GM21367 (cell line): ENCODE results near the gene KPNA2.
A peak's percentile ranks its signal among the peaks of the same experiment; 100 is the strongest.
"Not testable (repeated sequence)": the region's sequence is repeated elsewhere in the genome, so short reads cannot be mapped to it uniquely, and the experiment has no call there.

Source experiments
- ATAC-seq: cut with Tn5 transposase; IDR thresholded peaks from one replicate; pipeline ENCODE4 v1.9.1; 2021; ENCODE audit not compliant: unreplicated experiment

The KPNA2 gene

GRCh38 chr17:68035523-68036303, at the start of gene KPNA2:
Gene KPNA2, plus strand, starts transcription at chr17:68035735. Its CDS starts 1,398 bp downstream, at chr17:68037133.
- ATAC-seq, result peak; percentile 77

GRCh38 chr17:67990909-67991308, 44.6 kb upstream of the KPNA2 start:
- ATAC-seq, result no peak

GRCh38 chr17:67992548-67993152, 42.9 kb upstream of the KPNA2 start:
- no peak for ATAC-seq

GRCh38 chr17:67993153-67993997, 42.2 kb upstream of the KPNA2 start:
- peak; percentile 76 for ATAC-seq

- ATAC-seq, result no peak
Observed at GRCh38 chr17:67993998-67994361, 41.6 kb upstream of the KPNA2 start.

- no peak for ATAC-seq
Observed at GRCh38 chr17:67994817-67995569, 40.5 kb upstream of the KPNA2 start.

- ATAC-seq, result no peak
Observed at GRCh38 chr17:67995570-67996263, 39.8 kb upstream of the KPNA2 start.

GRCh38 chr17:67996301-67997171, 39.0 kb upstream of the KPNA2 start, which contains the start of gene C17orf58:
Gene C17orf58, minus strand, starts transcription at chr17:67996469. Its CDS starts 271 bp downstream, at chr17:67996198.
- not testable (repeated sequence) for ATAC-seq

GRCh38 chr17:67998466-67998865, 37.1 kb upstream of the KPNA2 start:
- ATAC-seq, result no peak

- ATAC-seq, result no peak
Observed at GRCh38 chr17:67999291-67999911, 36.1 kb upstream of the KPNA2 start.

- no peak for ATAC-seq
Observed at GRCh38 chr17:68004201-68004600, 31.3 kb upstream of the KPNA2 start.

- ATAC-seq, result no peak
Observed at GRCh38 chr17:68006797-68007196, 28.7 kb upstream of the KPNA2 start.

- ATAC-seq, result no peak
Observed at GRCh38 chr17:68011199-68011665, 24.3 kb upstream of the KPNA2 start.

GRCh38 chr17:68013385-68013784, 22.1 kb upstream of the KPNA2 start:
- no peak for ATAC-seq

- ATAC-seq, result no peak
Observed at GRCh38 chr17:68015081-68015723, 20.3 kb upstream of the KPNA2 start.

GRCh38 chr17:68016838-68017237, 18.7 kb upstream of the KPNA2 start:
- ATAC-seq, result no peak

- not testable (repeated sequence) for ATAC-seq
Observed at GRCh38 chr17:68018493-68018892, 17.0 kb upstream of the KPNA2 start.

- no peak for ATAC-seq
Observed at GRCh38 chr17:68019336-68019674, 16.2 kb upstream of the KPNA2 start.
